ENCODE data around the gene CNTN6. TPM values are rescaled to one million over a fixed set of nuclear protein-coding genes. Genes with fewer than 3 reads are reported as not detected.

The CNTN6 gene
- total RNA-seq, 1 experiment from 2014 or later, result not detected

DNA sequence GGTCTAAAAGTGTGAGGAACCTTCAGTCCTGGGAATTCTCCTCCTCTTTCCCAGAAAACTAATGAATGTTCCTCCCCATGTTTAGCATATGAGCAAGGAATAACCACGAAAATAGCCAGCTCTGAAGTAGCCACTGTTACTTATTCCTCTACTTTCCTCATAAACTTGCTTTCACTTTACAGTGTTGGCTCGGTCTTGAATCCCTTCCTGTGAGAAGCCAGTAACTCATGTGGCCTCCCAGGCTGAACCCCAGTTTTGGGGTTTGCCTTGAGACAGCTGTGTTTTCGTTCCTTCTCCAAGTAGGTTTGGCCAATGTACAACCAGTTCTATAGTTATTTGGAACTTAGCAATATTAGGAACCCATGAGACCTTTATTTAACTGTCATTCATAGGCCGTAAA, 195.0 kb downstream of the CNTN6 start:
- POLR2A ChIA-PET, result no interaction called here
- Mint-ChIP-seq H3K27ac (no peak overlapping the region), H3K36me3 (peaks cover 73% of the 10 kb centered on the region), H3K4me1 (no peaks in the 10 kb centered on the region), H3K4me3 (no peak overlapping the region), H3K27me3 (ENCODE audit: low read depth) (peaks cover 15% of the 10 kb centered on the region), H3K9me3 (peaks cover 81% of the 10 kb centered on the region)
- DNase-seq (ENCODE audit: low spot score) (no peak), ATAC-seq (no peak)
- TF ChIP-seq, protein P1, sequence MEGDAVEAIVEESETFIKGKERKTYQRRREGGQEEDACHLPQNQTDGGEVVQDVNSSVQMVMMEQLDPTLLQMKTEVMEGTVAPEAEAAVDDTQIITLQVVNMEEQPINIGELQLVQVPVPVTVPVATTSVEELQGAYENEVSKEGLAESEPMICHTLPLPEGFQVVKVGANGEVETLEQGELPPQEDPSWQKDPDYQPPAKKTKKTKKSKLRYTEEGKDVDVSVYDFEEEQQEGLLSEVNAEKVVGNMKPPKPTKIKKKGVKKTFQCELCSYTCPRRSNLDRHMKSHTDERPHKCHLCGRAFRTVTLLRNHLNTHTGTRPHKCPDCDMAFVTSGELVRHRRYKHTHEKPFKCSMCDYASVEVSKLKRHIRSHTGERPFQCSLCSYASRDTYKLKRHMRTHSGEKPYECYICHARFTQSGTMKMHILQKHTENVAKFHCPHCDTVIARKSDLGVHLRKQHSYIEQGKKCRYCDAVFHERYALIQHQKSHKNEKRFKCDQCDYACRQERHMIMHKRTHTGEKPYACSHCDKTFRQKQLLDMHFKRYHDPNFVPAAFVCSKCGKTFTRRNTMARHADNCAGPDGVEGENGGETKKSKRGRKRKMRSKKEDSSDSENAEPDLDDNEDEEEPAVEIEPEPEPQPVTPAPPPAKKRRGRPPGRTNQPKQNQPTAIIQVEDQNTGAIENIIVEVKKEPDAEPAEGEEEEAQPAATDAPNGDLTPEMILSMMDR (IDR thresholded peaks at IDR 0.05), result no peak
- TF ChIP-seq, protein P2, sequence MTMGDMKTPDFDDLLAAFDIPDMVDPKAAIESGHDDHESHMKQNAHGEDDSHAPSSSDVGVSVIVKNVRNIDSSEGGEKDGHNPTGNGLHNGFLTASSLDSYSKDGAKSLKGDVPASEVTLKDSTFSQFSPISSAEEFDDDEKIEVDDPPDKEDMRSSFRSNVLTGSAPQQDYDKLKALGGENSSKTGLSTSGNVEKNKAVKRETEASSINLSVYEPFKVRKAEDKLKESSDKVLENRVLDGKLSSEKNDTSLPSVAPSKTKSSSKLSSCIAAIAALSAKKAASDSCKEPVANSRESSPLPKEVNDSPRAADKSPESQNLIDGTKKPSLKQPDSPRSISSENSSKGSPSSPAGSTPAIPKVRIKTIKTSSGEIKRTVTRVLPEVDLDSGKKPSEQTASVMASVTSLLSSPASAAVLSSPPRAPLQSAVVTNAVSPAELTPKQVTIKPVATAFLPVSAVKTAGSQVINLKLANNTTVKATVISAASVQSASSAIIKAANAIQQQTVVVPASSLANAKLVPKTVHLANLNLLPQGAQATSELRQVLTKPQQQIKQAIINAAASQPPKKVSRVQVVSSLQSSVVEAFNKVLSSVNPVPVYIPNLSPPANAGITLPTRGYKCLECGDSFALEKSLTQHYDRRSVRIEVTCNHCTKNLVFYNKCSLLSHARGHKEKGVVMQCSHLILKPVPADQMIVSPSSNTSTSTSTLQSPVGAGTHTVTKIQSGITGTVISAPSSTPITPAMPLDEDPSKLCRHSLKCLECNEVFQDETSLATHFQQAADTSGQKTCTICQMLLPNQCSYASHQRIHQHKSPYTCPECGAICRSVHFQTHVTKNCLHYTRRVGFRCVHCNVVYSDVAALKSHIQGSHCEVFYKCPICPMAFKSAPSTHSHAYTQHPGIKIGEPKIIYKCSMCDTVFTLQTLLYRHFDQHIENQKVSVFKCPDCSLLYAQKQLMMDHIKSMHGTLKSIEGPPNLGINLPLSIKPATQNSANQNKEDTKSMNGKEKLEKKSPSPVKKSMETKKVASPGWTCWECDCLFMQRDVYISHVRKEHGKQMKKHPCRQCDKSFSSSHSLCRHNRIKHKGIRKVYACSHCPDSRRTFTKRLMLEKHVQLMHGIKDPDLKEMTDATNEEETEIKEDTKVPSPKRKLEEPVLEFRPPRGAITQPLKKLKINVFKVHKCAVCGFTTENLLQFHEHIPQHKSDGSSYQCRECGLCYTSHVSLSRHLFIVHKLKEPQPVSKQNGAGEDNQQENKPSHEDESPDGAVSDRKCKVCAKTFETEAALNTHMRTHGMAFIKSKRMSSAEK (CRISPR knock-in tag; IDR thresholded peaks at IDR 0.05; ENCODE audit: borderline replicate concordance), result no peak
- TF ChIP-seq, protein P3, sequence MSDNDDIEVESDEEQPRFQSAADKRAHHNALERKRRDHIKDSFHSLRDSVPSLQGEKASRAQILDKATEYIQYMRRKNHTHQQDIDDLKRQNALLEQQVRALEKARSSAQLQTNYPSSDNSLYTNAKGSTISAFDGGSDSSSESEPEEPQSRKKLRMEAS (CRISPR knock-in tag; IDR thresholded peaks at IDR 0.05), result no peak
- CTCF ChIA-PET, result no interaction called here

DNA sequence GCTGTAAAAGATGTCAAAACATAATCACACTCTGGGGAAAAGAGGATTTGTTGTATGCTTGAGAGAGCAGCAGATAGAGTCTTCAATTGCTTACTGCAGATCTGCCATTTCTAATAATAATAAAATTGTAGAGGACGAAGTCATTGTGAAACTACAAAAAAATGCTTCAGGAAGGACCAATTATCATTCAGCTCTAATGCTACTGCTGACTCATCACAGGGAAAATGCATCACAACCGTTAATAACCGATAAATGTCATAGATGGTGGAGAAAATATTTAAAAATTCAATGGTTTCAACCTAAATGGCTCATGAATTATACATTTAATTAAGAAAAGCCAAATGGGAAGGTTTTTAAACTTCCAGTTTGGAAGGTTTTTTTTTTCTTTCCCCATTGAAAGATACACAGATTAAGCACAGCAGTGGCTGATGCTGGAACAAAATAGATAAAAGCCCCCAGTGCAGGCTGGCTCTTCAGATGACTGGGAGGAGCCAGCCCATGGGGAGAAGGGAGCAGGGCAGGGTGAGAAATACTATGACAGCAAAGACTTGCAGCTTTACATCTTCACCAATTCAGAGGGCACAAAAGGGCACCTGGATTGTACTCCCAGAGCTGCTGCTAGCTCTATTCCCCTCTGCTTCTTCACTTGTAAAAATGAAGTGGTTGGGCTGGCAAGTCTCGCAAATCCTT, 196.1 kb downstream of the CNTN6 start:
- Mint-ChIP-seq H3K27ac (no peak overlapping the region), H3K9me3 (peaks cover 91% of the 10 kb centered on the region), H3K4me3 (no peak overlapping the region), H3K36me3 (peaks cover 77% of the 10 kb centered on the region), H3K27me3 (ENCODE audit: low read depth) (peaks cover 15% of the 10 kb centered on the region), H3K4me1 (no peaks in the 10 kb centered on the region)
- TF ChIP-seq, protein P4, sequence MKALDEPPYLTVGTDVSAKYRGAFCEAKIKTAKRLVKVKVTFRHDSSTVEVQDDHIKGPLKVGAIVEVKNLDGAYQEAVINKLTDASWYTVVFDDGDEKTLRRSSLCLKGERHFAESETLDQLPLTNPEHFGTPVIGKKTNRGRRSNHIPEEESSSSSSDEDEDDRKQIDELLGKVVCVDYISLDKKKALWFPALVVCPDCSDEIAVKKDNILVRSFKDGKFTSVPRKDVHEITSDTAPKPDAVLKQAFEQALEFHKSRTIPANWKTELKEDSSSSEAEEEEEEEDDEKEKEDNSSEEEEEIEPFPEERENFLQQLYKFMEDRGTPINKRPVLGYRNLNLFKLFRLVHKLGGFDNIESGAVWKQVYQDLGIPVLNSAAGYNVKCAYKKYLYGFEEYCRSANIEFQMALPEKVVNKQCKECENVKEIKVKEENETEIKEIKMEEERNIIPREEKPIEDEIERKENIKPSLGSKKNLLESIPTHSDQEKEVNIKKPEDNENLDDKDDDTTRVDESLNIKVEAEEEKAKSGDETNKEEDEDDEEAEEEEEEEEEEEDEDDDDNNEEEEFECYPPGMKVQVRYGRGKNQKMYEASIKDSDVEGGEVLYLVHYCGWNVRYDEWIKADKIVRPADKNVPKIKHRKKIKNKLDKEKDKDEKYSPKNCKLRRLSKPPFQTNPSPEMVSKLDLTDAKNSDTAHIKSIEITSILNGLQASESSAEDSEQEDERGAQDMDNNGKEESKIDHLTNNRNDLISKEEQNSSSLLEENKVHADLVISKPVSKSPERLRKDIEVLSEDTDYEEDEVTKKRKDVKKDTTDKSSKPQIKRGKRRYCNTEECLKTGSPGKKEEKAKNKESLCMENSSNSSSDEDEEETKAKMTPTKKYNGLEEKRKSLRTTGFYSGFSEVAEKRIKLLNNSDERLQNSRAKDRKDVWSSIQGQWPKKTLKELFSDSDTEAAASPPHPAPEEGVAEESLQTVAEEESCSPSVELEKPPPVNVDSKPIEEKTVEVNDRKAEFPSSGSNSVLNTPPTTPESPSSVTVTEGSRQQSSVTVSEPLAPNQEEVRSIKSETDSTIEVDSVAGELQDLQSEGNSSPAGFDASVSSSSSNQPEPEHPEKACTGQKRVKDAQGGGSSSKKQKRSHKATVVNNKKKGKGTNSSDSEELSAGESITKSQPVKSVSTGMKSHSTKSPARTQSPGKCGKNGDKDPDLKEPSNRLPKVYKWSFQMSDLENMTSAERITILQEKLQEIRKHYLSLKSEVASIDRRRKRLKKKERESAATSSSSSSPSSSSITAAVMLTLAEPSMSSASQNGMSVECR (CRISPR knock-in tag; IDR thresholded peaks at IDR 0.05; ENCODE audit: borderline replicate concordance), result no peak
- TF ChIP-seq JAZF1 (CRISPR knock-in tag; IDR thresholded peaks at IDR 0.05) (no peak), ZNF219 (CRISPR knock-in tag; IDR thresholded peaks at IDR 0.05; ENCODE audit: borderline replicate concordance) (no peak), NFE2L1 (CRISPR knock-in tag; IDR thresholded peaks at IDR 0.05) (no peak), FOXP1 (CRISPR knock-in tag; IDR thresholded peaks at IDR 0.05; ENCODE audit: borderline replicate concordance) (no peak), ZNF121 (CRISPR knock-in tag; IDR thresholded peaks at IDR 0.05) (no peak)
- TF ChIP-seq, protein P5, sequence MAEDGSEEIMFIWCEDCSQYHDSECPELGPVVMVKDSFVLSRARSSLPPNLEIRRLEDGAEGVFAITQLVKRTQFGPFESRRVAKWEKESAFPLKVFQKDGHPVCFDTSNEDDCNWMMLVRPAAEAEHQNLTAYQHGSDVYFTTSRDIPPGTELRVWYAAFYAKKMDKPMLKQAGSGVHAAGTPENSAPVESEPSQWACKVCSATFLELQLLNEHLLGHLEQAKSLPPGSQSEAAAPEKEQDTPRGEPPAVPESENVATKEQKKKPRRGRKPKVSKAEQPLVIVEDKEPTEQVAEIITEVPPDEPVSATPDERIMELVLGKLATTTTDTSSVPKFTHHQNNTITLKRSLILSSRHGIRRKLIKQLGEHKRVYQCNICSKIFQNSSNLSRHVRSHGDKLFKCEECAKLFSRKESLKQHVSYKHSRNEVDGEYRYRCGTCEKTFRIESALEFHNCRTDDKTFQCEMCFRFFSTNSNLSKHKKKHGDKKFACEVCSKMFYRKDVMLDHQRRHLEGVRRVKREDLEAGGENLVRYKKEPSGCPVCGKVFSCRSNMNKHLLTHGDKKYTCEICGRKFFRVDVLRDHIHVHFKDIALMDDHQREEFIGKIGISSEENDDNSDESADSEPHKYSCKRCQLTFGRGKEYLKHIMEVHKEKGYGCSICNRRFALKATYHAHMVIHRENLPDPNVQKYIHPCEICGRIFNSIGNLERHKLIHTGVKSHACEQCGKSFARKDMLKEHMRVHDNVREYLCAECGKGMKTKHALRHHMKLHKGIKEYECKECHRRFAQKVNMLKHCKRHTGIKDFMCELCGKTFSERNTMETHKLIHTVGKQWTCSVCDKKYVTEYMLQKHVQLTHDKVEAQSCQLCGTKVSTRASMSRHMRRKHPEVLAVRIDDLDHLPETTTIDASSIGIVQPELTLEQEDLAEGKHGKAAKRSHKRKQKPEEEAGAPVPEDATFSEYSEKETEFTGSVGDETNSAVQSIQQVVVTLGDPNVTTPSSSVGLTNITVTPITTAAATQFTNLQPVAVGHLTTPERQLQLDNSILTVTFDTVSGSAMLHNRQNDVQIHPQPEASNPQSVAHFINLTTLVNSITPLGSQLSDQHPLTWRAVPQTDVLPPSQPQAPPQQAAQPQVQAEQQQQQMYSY (CRISPR knock-in tag; IDR thresholded peaks at IDR 0.05), result no peak
- TF ChIP-seq, protein P6, sequence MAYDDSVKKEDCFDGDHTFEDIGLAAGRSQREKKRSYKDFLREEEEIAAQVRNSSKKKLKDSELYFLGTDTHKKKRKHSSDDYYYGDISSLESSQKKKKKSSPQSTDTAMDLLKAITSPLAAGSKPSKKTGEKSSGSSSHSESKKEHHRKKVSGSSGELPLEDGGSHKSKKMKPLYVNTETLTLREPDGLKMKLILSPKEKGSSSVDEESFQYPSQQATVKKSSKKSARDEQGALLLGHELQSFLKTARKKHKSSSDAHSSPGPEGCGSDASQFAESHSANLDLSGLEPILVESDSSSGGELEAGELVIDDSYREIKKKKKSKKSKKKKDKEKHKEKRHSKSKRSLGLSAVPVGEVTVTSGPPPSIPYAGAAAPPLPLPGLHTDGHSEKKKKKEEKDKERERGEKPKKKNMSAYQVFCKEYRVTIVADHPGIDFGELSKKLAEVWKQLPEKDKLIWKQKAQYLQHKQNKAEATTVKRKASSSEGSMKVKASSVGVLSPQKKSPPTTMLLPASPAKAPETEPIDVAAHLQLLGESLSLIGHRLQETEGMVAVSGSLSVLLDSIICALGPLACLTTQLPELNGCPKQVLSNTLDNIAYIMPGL (CRISPR knock-in tag; IDR thresholded peaks at IDR 0.05), result no peak
- ChIA-PET POLR2A (no interaction called here), CTCF (no interaction called here)
- ATAC-seq (no peak), DNase-seq (ENCODE audit: low spot score) (no peak)
